Effector memory CD8-positive, alpha-beta T cell (primary cell): ENCODE results near the gene GLI3.

Source experiments
- ATAC-seq: fragments of 150-1000 bp; cut with Tn5 transposase; replicated peaks from 2 replicates; pipeline ENCODE4 v1.10.0; 2021; ENCODE audit warnings: mild to moderate bottlenecking, moderate library complexity
- DNase-seq, 3 experiments: peaks; one replicate each; pipeline ENCODE4 v3.0.0; 2021
- H3K27ac Mint-ChIP-seq, 2 donors: one replicate each; pipeline ENCODE4 v1.8.0; 2022; ENCODE audit warnings: mild to moderate bottlenecking in 2 of 2, mixed read lengths in 2 of 2, moderate library complexity in 2 of 2
- H3K27me3 Mint-ChIP-seq, 2 donors: one replicate each; pipeline ENCODE4 v1.8.0; 2022; ENCODE audit warnings: mixed read lengths in 2 of 2
- H3K36me3 Mint-ChIP-seq: one replicate; pipeline ENCODE4 v1.8.0; 2022; ENCODE audit warnings: mild to moderate bottlenecking, moderate library complexity, mixed read lengths; ENCODE audit not compliant: insufficient read depth
- H3K4me1 Mint-ChIP-seq, 2 donors: one replicate each; pipeline ENCODE4 v1.8.0; 2022; ENCODE audit warnings: low read depth in 2 of 2, mixed read lengths in 2 of 2
- H3K4me3 Mint-ChIP-seq, 2 donors: one replicate each; pipeline ENCODE4 v1.8.0; 2022; ENCODE audit warnings: mild to moderate bottlenecking in 2 of 2, mixed read lengths in 2 of 2, moderate library complexity in 2 of 2
- H3K9me3 Mint-ChIP-seq, 2 donors: one replicate each; pipeline ENCODE4 v1.8.0; 2022; ENCODE audit warnings: mixed read lengths in 2 of 2

The GLI3 gene

DNA sequence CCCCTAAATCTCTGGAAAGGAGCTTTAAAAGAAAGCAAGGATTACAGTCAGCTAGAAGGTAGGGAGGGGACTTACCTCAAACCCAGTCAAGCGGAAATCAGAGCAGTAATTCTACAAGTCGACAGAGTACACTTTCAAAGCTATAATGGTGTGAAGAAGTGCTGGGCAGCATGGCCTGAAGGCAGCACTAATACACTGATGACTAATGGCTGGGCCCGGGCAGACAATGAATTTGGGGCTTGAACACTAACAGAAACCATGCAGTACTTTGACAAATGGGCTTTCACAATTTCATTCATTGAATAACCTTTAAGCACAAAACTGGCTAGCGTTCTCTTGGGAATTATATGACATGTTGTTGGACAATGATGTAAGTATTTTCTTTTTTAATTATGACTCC, 4.7 kb downstream of the GLI3 start:
- Mint-ChIP-seq H3K36me3 (no peaks in the 10 kb centered on the region), H3K4me1 (peaks cover 3 to 4% of the 10 kb centered on the region in 2 donors)
- DNase-seq, result no peak

DNA sequence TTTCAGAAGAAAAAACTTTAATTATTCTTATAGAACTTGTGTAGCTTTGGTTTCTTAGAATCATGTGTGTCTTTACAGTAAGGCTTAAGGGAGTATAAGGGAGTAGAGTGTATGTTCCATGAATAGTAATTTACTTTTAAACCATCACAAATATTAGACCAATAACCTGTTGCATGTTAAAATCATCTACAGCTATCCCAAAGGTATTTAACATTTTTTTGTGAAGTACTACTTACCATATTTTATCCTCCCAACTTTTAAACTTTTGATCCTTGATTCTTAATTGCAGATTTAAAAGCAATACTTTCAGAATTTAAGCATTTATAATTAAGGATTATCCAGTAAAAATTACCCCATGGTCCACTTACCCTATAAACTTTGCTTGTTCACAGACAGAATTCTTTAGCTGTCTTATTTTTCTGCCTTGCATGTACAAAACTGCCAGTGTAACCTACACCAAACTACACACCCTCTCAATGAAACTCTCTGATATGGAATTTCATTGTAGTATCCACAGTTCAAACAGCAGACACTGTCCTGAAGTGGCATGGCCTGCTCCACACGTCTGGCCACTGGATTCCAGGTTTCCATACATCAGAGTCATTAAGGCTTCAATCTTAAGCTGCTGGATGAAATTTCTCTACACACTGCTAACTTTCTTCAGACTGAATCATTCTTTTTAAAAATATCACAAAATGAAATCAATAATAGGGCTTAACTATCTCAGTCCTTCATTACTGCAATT, 5.8 kb downstream of the GLI3 start:
- H3K4me1 Mint-ChIP-seq, result peaks cover 4% of the 10 kb centered on the region in 2 donors
- no peaks in the 10 kb centered on the region for H3K36me3 Mint-ChIP-seq
- no peaks in the 10 kb centered on the region for H3K9me3 Mint-ChIP-seq
- DNase-seq (no peak), ATAC-seq (no peak)
- H3K27ac Mint-ChIP-seq, result no peak overlapping the region
- H3K27me3 Mint-ChIP-seq, result peaks cover 37 to 45% of the 10 kb centered on the region in 2 donors
- no peak overlapping the region for H3K4me3 Mint-ChIP-seq

More for the DNA sequence above, 4.7 kb downstream of the GLI3 start:
- H3K4me3 Mint-ChIP-seq, result no peak overlapping the region
- no peak overlapping the region for H3K27ac Mint-ChIP-seq
- ATAC-seq, result no peak
- no peaks in the 10 kb centered on the region for H3K9me3 Mint-ChIP-seq
- H3K27me3 Mint-ChIP-seq, result peaks cover 26 to 38% of the 10 kb centered on the region in 2 donors

DNA sequence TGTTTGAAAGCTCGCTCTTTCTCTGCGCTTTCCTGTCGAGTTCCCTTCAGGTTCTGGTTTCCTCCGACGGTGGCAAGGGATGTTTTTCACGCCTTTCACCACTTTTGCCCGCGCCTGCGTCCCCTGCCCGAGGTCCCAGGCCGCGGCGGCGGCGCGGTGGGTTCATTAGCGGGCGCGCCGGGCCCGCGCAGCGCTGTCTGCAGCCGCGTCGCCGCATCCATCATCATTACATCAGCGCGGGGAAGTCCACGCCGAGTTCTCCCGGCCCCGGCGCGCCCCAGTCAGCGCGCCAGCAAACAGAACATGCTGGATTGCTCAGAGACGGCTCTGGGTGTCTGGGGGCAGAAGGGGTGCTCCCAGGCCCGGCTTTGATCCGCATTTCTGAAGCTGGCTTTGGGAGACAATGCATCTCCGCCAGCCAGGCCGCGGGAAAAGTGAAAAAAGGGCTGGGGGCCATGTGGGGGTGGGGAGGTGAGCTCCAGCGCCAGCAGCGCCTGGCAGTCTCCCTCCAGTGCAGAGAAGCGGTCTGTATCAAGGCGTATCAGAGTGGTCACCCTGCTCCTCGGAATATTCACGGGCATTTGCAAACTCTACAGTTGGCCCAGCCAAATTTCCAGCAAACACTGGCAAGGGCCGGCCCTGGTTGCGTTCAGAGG, 8.9 kb downstream of the GLI3 start:
- ATAC-seq, result peak; percentile 33
- H3K27ac Mint-ChIP-seq, result no peak overlapping the region

DNA sequence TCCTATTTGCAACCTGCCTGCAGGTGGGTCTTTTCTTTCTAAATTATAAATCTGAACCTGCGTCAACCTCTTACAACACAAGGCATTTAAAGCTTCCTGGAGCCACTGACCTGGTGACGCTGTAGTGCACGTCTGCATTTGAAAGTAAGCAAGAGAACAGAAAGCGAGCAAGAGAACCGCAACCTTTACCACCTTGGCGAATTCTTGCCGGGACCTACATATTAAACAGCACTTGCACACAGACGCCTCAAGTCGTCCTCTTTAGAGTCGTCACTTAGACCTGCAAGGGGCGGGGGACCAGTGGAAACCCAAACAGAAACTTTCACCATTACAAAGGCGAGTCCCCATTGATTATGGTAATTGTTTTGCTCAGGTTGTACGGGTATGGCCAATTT, 9.5 kb downstream of the GLI3 start:
- DNase-seq (no peak), ATAC-seq (peak; percentile 49)
- H3K36me3 Mint-ChIP-seq, result no peaks in the 10 kb centered on the region
- no peak overlapping the region for H3K27ac Mint-ChIP-seq
- H3K9me3 Mint-ChIP-seq, result no peaks in the 10 kb centered on the region
- no peak overlapping the region for H3K4me3 Mint-ChIP-seq
- H3K27me3 Mint-ChIP-seq, result peaks cover 27 to 40% of the 10 kb centered on the region in 2 donors
- H3K4me1 Mint-ChIP-seq, result peaks cover 0 to 4% of the 10 kb centered on the region in 2 donors

More for the DNA sequence above, 8.9 kb downstream of the GLI3 start:
- Mint-ChIP-seq H3K36me3 (no peaks in the 10 kb centered on the region), H3K27me3 (peaks cover 27 to 40% of the 10 kb centered on the region in 2 donors), H3K4me3 (no peak overlapping the region), H3K9me3 (no peaks in the 10 kb centered on the region), H3K4me1 (peaks cover 0 to 4% of the 10 kb centered on the region in 2 donors)
- no peak for DNase-seq

DNA sequence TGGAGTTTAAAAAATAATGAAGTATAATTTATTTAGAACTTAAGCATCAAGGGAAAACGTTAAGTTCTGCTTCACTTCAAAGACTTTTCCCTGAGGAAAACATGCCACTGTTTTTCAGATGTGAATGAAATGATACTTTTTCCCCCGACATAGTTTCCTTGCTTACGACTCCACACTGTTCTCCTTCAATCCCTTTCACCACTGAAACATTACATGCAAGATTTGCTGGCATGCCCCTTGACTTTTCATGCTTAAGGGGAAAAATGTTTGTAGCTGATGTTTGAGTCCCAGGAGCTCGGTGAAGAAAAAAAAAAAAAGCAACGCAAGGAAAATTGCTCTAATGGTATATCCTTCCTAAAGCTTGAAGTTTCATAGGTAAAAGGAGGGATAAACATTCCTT, 10.0 kb downstream of the GLI3 start:
- Mint-ChIP-seq H3K36me3 (no peaks in the 10 kb centered on the region), H3K4me1 (peaks cover 0 to 4% of the 10 kb centered on the region in 2 donors), H3K9me3 (no peaks in the 10 kb centered on the region), H3K27me3 (peaks cover 27 to 40% of the 10 kb centered on the region in 2 donors), H3K4me3 (no peak overlapping the region), H3K27ac (no peak overlapping the region)
- no peak for DNase-seq
- ATAC-seq, result no peak

DNA sequence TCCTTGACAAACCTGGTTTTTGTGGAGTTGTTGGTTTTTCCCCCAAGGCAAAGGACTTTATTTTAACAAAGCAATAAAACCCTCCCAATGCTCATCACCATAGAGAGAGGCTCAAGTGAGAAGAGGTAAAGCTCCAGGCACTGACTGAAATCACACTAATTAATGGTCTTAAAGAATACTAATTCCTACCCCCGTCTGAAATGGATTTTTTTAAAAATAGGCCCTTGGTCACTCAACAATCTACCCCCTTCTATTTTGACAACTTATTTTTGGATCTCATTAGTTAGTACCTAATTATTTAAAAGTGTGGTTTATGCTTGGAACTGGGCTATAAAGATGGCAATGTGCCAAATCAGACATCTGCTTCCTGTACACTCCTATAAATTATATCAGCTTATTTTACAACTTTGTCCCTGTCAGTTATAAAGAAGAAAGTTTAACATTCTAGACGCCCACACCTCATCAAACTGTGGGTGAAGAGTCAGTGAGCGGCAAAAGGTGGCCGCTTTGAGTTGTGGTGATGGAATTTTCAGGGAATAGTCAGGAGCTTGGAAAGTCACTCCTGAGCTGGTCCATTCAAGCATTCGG, 10.6 kb downstream of the GLI3 start:
- Mint-ChIP-seq H3K27ac (peak overlapping the region in 1 of 2 donors; percentile 38), H3K36me3 (no peaks in the 10 kb centered on the region), H3K4me1 (peaks cover 0 to 4% of the 10 kb centered on the region in 2 donors), H3K4me3 (no peak overlapping the region), H3K27me3 (peaks cover 27 to 44% of the 10 kb centered on the region in 2 donors), H3K9me3 (peaks cover 0 to 3% of the 10 kb centered on the region in 2 donors)
- ATAC-seq, result no peak
- DNase-seq, result no peak

DNA sequence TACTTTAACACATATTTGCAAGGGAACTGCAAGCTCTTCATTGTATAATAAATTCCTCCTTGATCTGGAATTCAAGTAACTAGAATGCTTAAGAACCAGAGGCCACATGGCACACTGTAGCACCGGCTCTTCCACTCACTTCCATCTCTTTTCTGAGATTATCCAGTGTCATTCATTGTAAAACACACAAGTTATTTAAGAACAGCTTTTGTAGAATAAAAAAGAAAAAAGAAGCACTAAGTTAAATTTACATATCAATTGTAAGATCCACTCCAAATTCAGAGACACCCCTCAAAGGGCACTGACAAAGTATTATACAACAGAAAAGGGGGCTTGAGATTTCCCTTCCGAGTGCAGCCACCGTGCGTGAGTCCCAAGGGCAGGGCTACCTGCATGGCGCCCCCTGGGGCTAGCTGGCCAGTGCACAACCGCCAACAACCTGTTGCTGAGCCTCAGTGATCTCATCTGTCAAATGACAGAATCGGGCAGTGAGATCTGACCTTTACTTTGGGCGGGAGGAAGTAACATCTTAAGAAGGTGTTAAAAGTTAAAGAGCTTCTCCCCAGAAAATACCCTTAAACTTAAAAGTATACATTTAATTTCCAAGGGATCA, 12.5 kb downstream of the GLI3 start:
- peaks cover 0 to 7% of the 10 kb centered on the region in 2 donors for H3K9me3 Mint-ChIP-seq
- H3K27ac Mint-ChIP-seq, result no peak overlapping the region
- H3K4me3 Mint-ChIP-seq, result no peak overlapping the region
- no peaks in the 10 kb centered on the region for H3K36me3 Mint-ChIP-seq
- ATAC-seq, result no peak
- DNase-seq, result no peak
- peaks cover 0 to 4% of the 10 kb centered on the region in 2 donors for H3K4me1 Mint-ChIP-seq
- H3K27me3 Mint-ChIP-seq, result peaks cover 27 to 49% of the 10 kb centered on the region in 2 donors

DNA sequence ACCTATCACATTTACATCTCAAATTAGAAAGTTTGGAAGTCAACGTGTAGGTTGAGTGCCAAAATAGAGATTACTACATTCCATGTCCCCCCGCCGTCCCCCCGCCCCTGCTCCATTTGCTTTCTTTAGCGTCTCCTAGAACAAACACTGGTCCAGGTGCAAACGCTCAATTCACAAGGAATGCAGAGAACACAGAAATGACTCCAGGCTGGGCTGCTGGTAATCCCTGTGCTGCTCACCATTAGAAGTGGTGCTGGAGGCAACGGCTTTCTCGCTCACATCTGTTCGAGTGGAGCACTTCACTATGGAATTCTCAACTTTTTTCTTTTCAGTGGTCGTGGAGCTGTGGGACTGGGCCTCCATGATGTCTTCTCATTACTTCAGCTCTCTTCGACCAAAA, 14.1 kb downstream of the GLI3 start:
- DNase-seq (no peak), ATAC-seq (no peak)
- Mint-ChIP-seq H3K4me3 (no peak overlapping the region), H3K9me3 (peaks cover 0 to 7% of the 10 kb centered on the region in 2 donors), H3K27ac (no peak overlapping the region), H3K4me1 (peaks cover 0 to 4% of the 10 kb centered on the region in 2 donors), H3K27me3 (peaks cover 17 to 35% of the 10 kb centered on the region in 2 donors), H3K36me3 (no peaks in the 10 kb centered on the region)

DNA sequence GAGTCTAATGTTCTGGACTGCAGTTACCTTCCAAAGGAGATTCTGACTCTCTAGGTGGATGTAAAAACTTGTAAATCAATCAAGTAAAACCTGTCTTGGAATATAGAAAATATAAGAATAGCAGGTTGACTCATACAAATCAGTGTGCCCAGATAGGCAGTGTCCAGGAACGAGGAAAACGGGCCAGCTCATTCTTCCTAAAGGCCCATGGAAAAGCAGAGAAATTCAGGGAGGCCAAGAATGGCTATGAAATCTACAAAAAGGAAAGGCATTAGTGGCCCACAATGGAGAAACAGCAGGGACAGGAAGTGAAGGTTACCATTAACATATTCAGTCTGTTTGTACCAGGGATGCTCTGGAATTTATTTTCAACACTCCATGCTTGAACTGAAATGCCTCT, 14.9 kb downstream of the GLI3 start:
- Mint-ChIP-seq H3K4me1 (no peaks in the 10 kb centered on the region), H3K27me3 (peaks cover 10 to 27% of the 10 kb centered on the region in 2 donors), H3K27ac (no peak overlapping the region), H3K4me3 (no peak overlapping the region), H3K9me3 (peaks cover 0 to 7% of the 10 kb centered on the region in 2 donors), H3K36me3 (no peaks in the 10 kb centered on the region)
- DNase-seq (no peak), ATAC-seq (no peak)

DNA sequence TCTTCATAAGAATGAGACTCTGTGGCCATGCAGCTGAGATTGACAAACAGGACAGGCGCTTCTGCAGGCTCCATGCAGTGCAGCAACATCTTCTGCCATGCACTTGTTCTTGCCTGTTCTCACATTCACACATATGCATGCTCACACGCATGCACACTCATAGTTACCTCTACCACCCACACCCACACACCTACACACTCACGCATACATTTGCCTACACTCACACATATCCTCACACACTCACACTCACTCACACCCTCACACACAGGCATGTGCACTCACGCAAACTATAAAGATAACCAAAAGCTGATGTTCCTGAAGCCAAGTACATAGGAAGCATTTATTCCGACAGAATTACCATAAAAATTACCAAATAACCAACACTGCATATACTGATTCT, 15.7 kb downstream of the GLI3 start:
- Mint-ChIP-seq H3K27ac (no peak overlapping the region), H3K4me1 (no peaks in the 10 kb centered on the region), H3K27me3 (peaks cover 1 to 19% of the 10 kb centered on the region in 2 donors), H3K9me3 (peaks cover 0 to 7% of the 10 kb centered on the region in 2 donors), H3K4me3 (no peak overlapping the region), H3K36me3 (no peaks in the 10 kb centered on the region)
- DNase-seq (no peak), ATAC-seq (no peak)

DNA sequence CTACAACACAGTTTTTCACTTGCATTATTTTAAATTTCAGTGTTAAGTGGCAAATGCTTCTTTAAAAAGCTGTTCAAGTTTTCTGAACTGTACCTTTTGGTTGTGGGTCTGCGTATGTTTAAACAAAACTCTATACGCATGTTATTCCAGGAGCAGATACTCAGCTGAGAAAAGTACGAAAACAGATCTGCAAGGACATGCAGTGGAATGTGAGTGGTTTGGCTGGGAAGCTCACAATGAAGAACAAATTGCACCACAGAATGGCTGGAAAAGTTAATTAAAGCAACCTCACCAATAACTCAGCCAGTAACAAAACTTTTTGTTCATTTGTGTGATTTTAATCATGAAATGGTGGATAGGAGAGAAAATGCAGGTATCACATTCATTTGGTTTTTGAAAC, 17.6 kb downstream of the GLI3 start:
- DNase-seq, result no peak
- no peak overlapping the region for H3K4me3 Mint-ChIP-seq
- H3K27me3 Mint-ChIP-seq, result peaks cover 0 to 10% of the 10 kb centered on the region in 2 donors
- ATAC-seq, result no peak
- H3K27ac Mint-ChIP-seq, result no peak overlapping the region
- H3K9me3 Mint-ChIP-seq, result peaks cover 0 to 7% of the 10 kb centered on the region in 2 donors
- H3K36me3 Mint-ChIP-seq, result no peaks in the 10 kb centered on the region
- no peaks in the 10 kb centered on the region for H3K4me1 Mint-ChIP-seq

DNA sequence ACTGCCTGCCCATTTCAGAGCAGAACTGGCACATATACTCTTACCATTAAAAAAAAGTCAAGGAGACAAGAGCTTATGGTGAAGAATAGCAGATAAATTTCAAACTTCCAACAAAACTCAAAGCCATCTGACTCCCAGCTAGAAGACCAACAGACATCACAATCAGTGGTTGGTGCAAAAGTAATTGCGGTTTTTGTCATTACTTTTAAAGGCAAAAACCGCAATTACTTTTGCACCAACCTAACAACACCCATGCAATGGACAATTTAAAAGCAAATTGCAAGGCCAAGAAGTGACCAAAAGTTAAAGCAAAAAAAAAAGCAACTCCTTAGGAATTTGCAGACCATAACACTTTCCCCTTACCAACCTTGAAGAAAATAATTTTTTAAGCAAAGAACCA, 18.8 kb downstream of the GLI3 start:
- no peak overlapping the region for H3K4me3 Mint-ChIP-seq
- no peak overlapping the region for H3K27ac Mint-ChIP-seq
- H3K27me3 Mint-ChIP-seq, result peaks cover 0 to 10% of the 10 kb centered on the region in 2 donors
- no peak for DNase-seq
- ATAC-seq, result no peak
- peaks cover 0 to 7% of the 10 kb centered on the region in 2 donors for H3K9me3 Mint-ChIP-seq
- H3K4me1 Mint-ChIP-seq, result no peaks in the 10 kb centered on the region
- no peaks in the 10 kb centered on the region for H3K36me3 Mint-ChIP-seq

DNA sequence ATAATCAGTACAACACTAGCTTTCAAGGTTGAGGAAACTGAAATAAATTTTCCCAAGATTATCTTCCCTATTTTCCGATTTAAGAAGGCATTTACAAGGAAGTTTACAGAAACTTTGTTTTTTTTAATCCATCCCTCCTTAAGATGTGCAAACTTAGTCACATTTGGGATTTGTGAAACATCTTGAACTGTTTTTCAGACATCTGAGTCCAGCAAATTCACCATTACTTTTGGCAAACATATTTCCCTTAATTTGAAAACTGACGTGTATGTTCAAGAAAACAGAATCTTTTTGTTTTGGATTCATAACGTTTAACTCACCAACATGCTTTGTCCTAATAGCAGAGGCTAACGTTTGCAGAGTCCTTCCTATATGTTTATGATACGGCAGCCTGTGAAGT, 19.5 kb downstream of the GLI3 start:
- DNase-seq (no peak), ATAC-seq (no peak)
- H3K9me3 Mint-ChIP-seq, result peaks cover 0 to 7% of the 10 kb centered on the region in 2 donors
- no peak overlapping the region for H3K4me3 Mint-ChIP-seq
- no peaks in the 10 kb centered on the region for H3K36me3 Mint-ChIP-seq
- H3K27ac Mint-ChIP-seq, result no peak overlapping the region
- no peaks in the 10 kb centered on the region for H3K4me1 Mint-ChIP-seq
- H3K27me3 Mint-ChIP-seq, result peaks cover 0 to 10% of the 10 kb centered on the region in 2 donors
